ACC112 (cell line): Measurements from ENCODE around the gene ATG4B.

ENCODE experiments used
- H2AFZ ChIP-seq: fragments of 200-600 bp; sonication (generic); one replicate; pipeline ENCODE4 v1.6.0; 2017; ENCODE audit warnings: antibody characterized with exemption, low read length; ENCODE audit not compliant: unreplicated experiment
- H3K27ac ChIP-seq: fragments of 200-600 bp; sonication (generic); 2 replicates; pipeline ENCODE4 v1.5.1; 2014; ENCODE audit warnings: low read depth, mild to moderate bottlenecking, antibody characterized with exemption, low read length, moderate library complexity
- H3K27me3 ChIP-seq: fragments of 200-600 bp; sonication (generic); 2 replicates; pipeline ENCODE4 v1.6.1; 2014; ENCODE audit warnings: mild to moderate bottlenecking, antibody characterized with exemption, low read length, moderate library complexity, mixed read lengths; ENCODE audit not compliant: insufficient read depth
- H3K36me3 ChIP-seq: fragments of 200-600 bp; sonication (generic); 2 replicates; pipeline ENCODE4 v1.6.1; 2016; ENCODE audit warnings: mild to moderate bottlenecking, antibody characterized with exemption, low read length, moderate library complexity, mixed read lengths; ENCODE audit not compliant: insufficient read depth
- H3K4me1 ChIP-seq: fragments of 200-600 bp; sonication (generic); one replicate; pipeline ENCODE4 v1.6.1; 2016; ENCODE audit warnings: low read length, mixed read lengths; ENCODE audit not compliant: insufficient read depth, unreplicated experiment, control insufficient read depth
- H3K4me3 ChIP-seq: fragments of 200-600 bp; sonication (generic); 2 replicates; pipeline ENCODE4 v1.5.1; 2014; ENCODE audit warnings: mild to moderate bottlenecking, low read depth, low read length
- H3K79me2 ChIP-seq: fragments of 200-600 bp; sonication (generic); one replicate; pipeline ENCODE4 v1.6.0; 2016; ENCODE audit warnings: low read length; ENCODE audit not compliant: control insufficient read depth, unreplicated experiment, insufficient read depth

ATG4B gene

DNA sequence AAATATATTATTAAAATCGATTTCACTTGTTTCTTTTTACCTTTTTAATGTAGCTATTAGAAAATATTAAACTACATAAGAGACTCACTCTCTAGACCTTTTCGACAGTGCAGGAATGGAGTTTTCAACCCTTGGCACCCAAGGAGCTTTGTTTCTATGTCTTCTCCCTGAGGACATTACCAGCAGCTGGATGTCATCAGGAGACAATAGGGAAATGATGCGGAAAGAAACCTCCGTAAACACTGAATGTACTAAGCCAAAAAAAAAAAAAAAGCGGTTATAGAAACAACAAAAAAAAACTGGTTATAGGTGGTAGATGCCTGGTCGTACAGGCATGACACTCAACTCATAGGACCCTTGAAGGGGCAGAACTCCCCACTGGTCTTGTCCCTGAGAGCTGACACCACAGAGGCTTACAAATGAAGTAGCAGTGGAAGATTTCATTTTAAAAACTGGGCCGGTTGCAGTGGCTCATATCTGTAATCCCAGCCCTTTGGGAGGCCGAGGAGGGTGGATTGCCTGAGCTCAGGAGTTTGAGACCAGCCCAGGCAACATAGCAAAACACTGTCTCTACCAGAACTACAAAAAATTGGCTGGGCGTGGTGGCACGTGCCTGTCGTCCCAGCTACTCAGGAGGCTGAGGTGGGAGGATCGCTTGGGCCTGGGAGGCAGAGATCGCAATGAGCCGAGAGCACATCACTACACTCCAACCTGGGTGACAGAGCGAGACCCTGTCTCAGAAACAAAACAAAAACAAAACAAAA is 24.3 kb upstream of the ATG4B start:
- Histone ChIP-seq H3K27ac (no peak overlapping the region), H3K36me3 (no peaks in the 10 kb centered on the region), H3K79me2 (peaks cover 59% of the 10 kb centered on the region), H3K27me3 (no peaks in the 10 kb centered on the region), H3K4me1 (peaks cover 10% of the 10 kb centered on the region), H2AFZ (no peak overlapping the region), H3K4me3 (no peak overlapping the region)

DNA sequence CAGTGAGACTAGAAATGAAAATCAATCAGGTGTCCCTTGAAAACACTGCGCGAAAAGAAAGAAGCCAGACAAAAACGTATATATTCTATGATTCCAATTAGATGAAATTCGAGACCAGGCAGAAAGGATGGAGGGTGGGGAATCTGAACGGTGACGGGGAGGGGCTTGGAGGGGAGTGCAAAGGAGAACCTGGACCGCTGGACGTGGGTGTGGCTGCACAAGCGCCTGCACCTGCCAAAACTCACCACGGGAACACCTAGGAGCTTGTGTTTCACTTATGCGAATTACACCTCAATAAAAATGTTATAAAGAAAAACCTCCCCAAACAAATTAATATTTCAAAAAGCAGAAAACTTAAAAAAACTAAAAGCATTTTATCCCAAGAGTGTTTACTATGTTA is 22.5 kb upstream of the ATG4B start:
- Histone ChIP-seq H3K4me1 (peaks cover 10% of the 10 kb centered on the region), H3K79me2 (peaks cover 61% of the 10 kb centered on the region)

DNA sequence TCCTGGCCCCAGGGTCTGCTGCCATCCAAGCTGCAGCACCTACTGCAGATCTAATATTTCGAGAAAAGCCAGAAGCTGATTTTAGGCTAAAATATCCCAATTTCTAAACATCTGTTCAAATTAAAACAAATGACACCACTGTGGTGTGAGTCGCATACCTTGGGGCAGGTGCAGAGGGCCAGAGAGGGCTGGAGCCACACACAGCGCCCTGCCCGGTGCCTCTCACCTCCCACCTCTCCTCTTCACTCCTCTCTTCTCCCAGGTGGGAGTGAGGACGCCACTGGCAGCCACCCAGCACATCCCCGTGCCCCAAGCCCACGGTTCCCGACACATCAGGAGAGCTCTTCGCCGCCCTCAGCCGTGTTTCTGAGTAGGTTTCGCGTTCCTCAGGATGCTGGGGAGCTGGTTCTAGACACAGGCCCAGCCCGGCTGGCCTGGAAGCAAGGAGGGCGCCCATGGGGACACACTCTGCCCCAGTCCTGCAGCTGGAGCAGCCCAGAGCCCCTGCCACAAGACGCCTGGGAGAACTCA is 21.9 kb upstream of the ATG4B start:
- H2AFZ ChIP-seq, result no peak overlapping the region
- H3K4me3 ChIP-seq, result no peak overlapping the region
- peaks cover 8% of the 10 kb centered on the region for H3K4me1 ChIP-seq
- peaks cover 59% of the 10 kb centered on the region for H3K79me2 ChIP-seq
- H3K27me3 ChIP-seq, result no peaks in the 10 kb centered on the region
- H3K36me3 ChIP-seq, result peaks cover 11% of the 10 kb centered on the region
- H3K27ac ChIP-seq, result no peak overlapping the region

More for the DNA sequence above, 22.5 kb upstream of the ATG4B start:
- Histone ChIP-seq H2AFZ (no peak overlapping the region), H3K36me3 (peaks cover 11% of the 10 kb centered on the region), H3K27me3 (no peaks in the 10 kb centered on the region), H3K4me3 (no peak overlapping the region), H3K27ac (no peak overlapping the region)

DNA sequence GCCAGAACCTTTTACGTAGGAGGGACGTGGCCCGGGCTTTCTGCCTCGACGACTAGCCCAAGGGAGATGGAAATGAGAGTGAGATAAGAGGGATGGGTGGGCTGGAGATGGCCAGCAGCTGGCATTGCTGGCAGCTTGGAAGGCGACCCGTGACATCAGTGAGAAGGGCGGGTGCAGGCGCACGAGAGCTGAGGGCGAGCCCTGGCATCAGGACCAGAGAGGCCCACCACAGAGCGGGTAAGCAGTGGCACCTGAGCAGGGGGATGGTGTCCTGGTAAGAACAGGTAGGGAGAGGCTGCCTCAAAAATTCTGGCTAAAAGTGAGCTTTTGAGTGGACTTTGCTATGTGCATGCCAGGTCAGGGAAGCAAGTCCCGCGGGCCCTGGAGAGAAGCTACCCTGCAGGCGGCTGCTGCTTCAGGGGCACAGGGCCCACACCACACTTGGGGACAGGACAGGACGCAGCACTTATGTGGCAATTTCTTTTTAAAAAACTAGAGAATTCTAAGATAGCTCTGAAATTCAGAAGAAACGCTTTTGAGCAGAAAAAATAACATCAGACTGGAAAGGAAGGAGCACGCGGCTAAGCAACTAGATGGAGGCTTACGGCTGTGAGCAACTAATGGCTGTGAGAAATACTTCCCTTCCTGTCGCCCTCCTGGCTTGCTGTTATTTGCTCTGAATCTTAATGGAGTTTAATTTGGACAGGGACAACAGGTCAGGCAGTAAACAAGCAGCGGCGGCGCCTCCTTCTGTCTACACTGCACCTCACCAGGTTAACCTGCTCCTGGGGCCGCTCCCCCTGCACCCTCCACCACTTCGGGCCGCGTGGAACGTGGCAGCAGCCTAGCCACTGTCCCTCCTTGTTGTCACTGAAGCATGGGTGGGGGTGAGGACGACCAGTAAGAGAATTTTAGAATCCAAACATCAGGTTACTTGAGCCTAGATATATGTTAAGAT is 21.0 kb upstream of the ATG4B start:
- no peaks in the 10 kb centered on the region for H3K27me3 ChIP-seq
- H3K79me2 ChIP-seq, result peaks cover 57% of the 10 kb centered on the region
- no peak overlapping the region for H3K4me3 ChIP-seq
- H3K4me1 ChIP-seq, result peaks cover 7% of the 10 kb centered on the region
- peaks cover 11% of the 10 kb centered on the region for H3K36me3 ChIP-seq
- H2AFZ ChIP-seq, result no peak overlapping the region
- no peak overlapping the region for H3K27ac ChIP-seq

DNA sequence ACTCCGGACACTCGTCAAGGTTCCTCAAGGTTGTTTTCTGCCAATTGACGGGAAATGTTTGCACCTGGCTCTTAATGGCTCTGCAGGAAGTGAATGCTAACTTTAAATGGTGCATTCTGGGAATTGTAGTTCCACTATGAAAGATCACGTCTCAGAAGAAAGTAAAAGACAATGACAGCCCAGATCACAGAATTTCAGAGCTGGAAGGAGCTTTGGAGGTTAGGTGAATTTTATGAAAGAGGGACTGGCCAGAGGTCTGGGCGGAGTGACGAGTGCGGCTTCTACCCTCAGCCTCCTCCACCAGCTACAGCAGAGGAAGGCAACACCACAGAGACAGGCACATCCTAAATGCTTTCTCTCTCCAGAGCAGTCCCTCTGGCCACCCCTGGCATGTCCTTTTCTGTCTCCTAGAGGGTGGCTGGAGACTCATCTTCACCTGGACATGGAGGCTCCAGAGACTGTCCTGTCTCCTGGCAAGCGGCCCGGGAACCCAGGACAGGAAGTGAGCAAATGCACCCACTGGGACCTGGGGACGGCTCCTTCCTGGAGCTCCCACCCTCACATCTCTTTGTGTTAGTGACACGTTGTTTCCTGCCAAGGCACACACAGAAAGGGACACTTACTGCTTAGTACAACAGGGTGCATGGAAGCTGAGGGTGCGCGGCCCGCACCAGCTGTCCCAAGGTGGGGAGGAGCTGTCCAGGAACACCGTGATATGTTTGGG is 19.9 kb upstream of the ATG4B start:
- Histone ChIP-seq H3K36me3 (peaks cover 15% of the 10 kb centered on the region), H3K4me3 (no peak overlapping the region), H3K27ac (no peak overlapping the region), H3K27me3 (no peaks in the 10 kb centered on the region), H2AFZ (no peak overlapping the region), H3K79me2 (peaks cover 65% of the 10 kb centered on the region), H3K4me1 (peaks cover 7% of the 10 kb centered on the region)

DNA sequence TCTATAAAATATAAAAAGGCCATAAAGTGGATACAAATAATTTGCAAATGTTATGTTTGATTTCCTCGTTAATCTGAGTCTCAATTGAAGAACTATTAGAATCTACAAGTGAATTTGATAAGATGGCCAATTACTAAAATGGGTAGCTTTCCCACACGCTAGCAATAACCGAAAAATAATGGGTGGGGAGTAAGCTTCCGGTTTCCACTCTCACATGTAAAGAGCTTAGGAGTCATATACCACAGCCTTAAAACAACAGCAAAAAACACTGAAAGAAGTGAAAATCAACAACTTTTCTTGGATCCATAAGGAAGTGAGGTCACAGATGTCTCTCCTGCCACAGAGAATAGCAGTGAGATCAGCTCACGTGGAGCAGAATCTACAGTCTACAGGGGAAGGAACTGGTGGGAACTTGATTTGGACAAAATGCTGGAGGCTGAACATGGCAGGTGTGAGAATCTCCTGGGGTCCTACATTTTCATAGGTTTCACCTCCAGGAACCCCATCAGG is 19.1 kb upstream of the ATG4B start:
- Histone ChIP-seq H3K36me3 (peaks cover 15% of the 10 kb centered on the region), H3K27me3 (no peaks in the 10 kb centered on the region), H3K79me2 (peaks cover 65% of the 10 kb centered on the region), H3K4me3 (no peak overlapping the region), H3K4me1 (peaks cover 7% of the 10 kb centered on the region), H2AFZ (no peak overlapping the region), H3K27ac (no peak overlapping the region)

DNA sequence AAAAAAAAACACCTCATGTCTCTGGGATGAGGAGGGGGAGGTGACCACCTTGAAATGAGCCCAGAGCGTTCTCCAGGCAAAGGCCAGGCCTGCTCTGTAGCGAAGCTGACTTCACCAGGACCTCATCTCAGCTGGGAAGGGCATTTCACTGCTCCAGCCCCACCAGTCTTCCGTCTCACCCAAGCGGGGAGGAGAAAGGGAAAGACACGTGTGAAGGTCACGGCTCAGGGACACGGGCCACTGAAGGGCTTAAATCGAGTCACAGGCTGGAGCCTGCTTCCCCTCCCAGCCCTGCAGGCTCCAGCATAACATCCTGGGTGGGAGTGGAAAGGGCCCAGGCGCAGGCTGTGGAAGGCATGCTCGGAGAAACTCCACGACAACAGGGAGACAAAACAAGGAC is 18.7 kb upstream of the ATG4B start:
- H2AFZ ChIP-seq, result no peak overlapping the region
- no peaks in the 10 kb centered on the region for H3K27me3 ChIP-seq
- H3K27ac ChIP-seq, result no peak overlapping the region
- H3K4me1 ChIP-seq, result peaks cover 7% of the 10 kb centered on the region
- no peak overlapping the region for H3K4me3 ChIP-seq
- H3K79me2 ChIP-seq, result peaks cover 68% of the 10 kb centered on the region
- peaks cover 17% of the 10 kb centered on the region for H3K36me3 ChIP-seq

DNA sequence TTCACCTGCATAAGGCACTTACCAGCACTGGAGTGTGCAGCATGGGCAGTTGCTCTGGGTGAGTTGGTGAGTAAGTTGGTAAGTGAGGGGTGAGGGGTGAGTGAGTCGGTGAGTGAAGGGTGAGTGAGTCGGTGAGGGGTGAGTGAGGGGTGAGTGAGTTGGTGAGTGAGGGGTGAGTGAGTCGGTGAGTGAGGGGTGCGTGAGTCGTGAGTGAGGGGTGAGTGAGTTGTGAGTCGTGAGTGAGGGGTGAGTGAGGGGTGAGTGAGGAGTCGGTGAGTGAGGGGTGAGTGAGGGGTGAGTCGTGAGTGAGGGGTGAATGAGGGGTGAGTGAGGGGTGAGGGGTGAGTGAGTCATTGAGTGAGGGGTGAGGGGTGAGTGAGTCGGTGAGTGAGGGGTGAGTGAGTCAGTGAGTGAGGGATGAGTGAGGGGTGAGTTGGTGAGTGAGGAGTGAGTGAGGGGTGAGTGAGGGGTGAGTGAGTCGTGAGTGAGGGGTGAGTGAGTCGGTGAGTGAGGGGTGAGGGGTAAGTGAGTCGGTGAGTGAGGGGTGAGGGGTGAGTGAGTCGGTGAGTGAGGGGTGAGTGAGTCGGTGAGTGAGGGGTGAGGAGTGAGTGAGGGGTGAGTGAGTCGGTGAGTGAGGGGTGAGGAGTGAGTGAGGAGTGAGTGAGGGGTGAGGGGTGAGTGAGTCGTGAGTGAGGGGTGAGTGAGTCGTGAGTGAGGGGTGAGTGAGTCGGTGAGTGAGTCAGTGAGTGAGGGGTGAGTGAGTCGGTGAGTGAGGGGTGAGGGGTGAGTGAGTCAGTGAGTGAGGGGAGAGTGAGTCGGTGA is 17.7 kb upstream of the ATG4B start:
- Histone ChIP-seq H3K36me3 (peaks cover 22% of the 10 kb centered on the region), H3K79me2 (peaks cover 72% of the 10 kb centered on the region)

DNA sequence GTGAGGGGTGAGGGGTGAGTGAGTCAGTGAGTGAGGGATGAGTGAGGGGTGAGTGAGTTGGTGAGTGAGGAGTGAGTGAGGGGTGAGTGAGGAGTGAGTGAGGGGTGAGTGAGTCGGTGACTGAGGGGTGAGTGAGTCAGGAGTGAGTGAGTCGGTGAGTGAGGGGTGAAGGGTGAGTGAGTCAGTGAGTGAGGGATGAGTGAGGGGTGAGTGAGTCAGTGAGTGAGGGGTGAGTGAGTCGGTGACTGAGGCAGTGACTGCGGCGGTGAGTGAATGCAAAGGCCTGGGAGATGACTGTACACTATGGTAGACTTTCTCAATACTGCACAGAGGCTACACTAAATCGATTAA is 17.1 kb upstream of the ATG4B start:
- Histone ChIP-seq H2AFZ (no peak overlapping the region), H3K79me2 (peaks cover 72% of the 10 kb centered on the region), H3K4me1 (peaks cover 7% of the 10 kb centered on the region), H3K27me3 (no peaks in the 10 kb centered on the region), H3K4me3 (no peak overlapping the region), H3K36me3 (peaks cover 26% of the 10 kb centered on the region), H3K27ac (peak overlapping the region; percentile 49)

More for the DNA sequence above, 17.7 kb upstream of the ATG4B start:
- Histone ChIP-seq H3K4me3 (no peak overlapping the region), H3K27ac (peak overlapping the region; percentile 49), H3K4me1 (peaks cover 7% of the 10 kb centered on the region), H2AFZ (no peak overlapping the region), H3K27me3 (no peaks in the 10 kb centered on the region)
